Brain microvascular endothelial cell (primary cell): ENCODE results near the gene HOXD11.

ENCODE experiments used
- DNase-seq: peaks from one replicate; pipeline ENCODE4 v3.0.0-alpha.2; 2020
- H3K27ac ChIP-seq: fragments of 250-450 bp; sonication (Bioruptor Pico); 2 replicates; pipeline ENCODE4 v1.5.1; 2020; ENCODE audit warnings: mild to moderate bottlenecking, moderate library complexity
- H3K27me3 ChIP-seq: fragments of 250-450 bp; sonication (Bioruptor Pico); replicated peaks from 2 replicates; pipeline ENCODE4 v1.5.1; 2020; ENCODE audit warnings: mild to moderate bottlenecking
- H3K36me3 ChIP-seq: fragments of 250-450 bp; sonication (Bioruptor Pico); replicated peaks from 2 replicates; pipeline ENCODE4 v1.5.1; 2020; ENCODE audit warnings: mild to moderate bottlenecking
- H3K4me3 ChIP-seq: 2 replicates; pipeline ENCODE4 v1.5.1; 2011; ENCODE audit warnings: low read depth, mild to moderate bottlenecking, control low read depth, low read length, moderate library complexity
- in situ Hi-C: cut with HindIII; loops from 2 replicates; pipeline ENCODE4 v1.10.0; 2017; ENCODE audit warnings: low sequenced_read_pairs, low pct_ligation_motif_present
- TF ChIP-seq, protein P1 (sequence below): IDR thresholded peaks from 2 replicates; pipeline ENCODE4 v1.5.1; 2011; ENCODE audit warnings: low read depth, mild to moderate bottlenecking, moderate library complexity, low read length, control low read depth, inconsistent platforms; ENCODE audit errors: missing control alignments

HOXD11 gene

DNA sequence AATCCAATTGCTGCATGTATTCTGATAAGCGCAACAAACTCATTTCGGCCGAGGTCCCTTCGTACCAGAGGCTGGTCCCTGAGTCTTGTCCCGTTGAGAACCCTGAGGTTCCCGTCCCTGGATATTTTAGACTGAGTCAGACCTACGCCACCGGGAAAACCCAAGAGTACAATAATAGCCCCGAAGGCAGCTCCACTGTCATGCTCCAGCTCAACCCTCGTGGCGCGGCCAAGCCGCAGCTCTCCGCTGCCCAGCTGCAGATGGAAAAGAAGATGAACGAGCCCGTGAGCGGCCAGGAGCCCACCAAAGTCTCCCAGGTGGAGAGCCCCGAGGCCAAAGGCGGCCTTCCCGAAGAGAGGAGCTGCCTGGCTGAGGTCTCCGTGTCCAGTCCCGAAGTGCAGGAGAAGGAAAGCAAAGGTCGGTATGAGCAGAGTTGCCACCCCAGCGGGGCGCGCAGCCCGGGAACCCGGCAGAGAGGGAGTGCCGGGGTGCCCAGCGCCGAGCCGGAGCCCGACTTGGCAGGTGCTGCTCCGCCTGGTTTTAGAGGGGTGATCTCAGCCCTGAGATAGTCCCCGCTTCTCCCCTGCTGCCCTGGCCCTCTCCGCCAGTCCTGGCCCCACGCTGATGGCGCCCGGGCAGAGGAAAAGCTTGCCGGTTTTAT lies 10.2 kb downstream of the HOXD11 start:
- TF ChIP-seq, protein P1, sequence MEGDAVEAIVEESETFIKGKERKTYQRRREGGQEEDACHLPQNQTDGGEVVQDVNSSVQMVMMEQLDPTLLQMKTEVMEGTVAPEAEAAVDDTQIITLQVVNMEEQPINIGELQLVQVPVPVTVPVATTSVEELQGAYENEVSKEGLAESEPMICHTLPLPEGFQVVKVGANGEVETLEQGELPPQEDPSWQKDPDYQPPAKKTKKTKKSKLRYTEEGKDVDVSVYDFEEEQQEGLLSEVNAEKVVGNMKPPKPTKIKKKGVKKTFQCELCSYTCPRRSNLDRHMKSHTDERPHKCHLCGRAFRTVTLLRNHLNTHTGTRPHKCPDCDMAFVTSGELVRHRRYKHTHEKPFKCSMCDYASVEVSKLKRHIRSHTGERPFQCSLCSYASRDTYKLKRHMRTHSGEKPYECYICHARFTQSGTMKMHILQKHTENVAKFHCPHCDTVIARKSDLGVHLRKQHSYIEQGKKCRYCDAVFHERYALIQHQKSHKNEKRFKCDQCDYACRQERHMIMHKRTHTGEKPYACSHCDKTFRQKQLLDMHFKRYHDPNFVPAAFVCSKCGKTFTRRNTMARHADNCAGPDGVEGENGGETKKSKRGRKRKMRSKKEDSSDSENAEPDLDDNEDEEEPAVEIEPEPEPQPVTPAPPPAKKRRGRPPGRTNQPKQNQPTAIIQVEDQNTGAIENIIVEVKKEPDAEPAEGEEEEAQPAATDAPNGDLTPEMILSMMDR = no peak
- H3K27me3 ChIP-seq = peaks cover 97% of the 10 kb centered on the region
- no peak overlapping the region for H3K27ac ChIP-seq
- in situ Hi-C loops = no loop called here
- no peaks in the 10 kb centered on the region for H3K36me3 ChIP-seq
- H3K4me3 ChIP-seq = no peak overlapping the region
- DNase-seq = no peak

DNA sequence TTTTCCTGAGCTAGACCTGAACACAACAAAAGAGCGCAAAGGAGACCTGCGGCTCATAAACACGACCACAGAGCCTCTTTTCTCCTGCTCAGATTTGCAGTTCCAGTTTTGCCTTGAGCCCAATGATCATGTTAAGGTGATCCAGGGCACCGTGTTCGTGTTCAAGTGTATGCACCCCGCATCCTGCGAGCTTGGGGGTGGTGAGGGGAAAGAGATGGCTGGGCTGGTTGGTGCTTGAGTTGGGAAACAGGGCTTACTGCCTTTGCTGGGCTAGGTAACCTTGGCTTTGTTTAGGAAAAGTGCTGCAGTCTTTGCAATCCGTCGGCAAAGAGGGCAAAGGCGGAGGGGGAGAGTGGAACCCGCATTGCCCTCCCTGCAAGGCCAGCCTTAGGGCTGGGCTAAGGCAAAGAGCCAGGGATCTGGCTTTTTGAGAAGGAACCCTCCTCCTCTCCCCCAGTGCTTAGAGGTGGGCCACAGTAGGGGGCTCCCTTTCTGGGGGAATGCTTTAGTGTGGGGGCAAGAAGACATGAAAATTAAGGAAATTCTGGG lies 10.8 kb downstream of the HOXD11 start:
- Histone ChIP-seq H3K27ac (no peak overlapping the region), H3K4me3 (no peak overlapping the region), H3K27me3 (peaks cover 97% of the 10 kb centered on the region), H3K36me3 (no peaks in the 10 kb centered on the region)
- no peak for DNase-seq
- in situ Hi-C loops = no loop called here
- TF ChIP-seq, protein P1 = no peak

DNA sequence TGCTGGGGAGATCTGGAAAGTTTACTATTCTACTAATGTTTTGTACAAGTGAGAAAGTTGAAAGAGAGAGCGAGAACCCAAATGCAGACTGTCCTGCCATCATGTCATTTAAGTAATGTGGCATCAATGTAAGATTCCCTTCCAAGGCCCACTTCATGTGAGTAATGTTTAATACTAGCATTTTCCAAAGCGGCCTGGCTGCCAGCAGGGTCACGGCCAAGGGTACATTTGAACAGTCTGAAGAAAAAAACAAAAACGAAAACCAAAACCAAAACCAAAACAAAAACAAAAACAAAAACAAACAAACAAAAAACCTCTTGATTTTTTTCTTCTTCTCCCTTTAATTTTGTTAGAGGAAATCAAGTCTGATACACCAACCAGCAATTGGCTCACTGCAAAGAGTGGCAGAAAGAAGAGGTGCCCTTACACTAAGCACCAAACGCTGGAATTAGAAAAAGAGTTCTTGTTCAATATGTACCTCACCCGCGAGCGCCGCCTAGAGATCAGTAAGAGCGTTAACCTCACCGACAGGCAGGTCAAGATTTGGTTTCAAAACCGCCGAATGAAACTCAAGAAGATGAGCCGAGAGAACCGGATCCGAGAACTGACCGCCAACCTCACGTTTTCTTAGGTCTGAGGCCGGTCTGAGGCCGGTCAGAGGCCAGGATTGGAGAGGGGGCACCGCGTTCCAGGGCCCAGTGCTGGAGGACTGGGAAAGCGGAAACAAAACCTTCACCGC lies 11.7 kb downstream of the HOXD11 start:
- Histone ChIP-seq H3K36me3 (no peaks in the 10 kb centered on the region), H3K27ac (no peak overlapping the region), H3K27me3 (peaks cover 97% of the 10 kb centered on the region), H3K4me3 (no peak overlapping the region)
- TF ChIP-seq, protein P1 = peak; percentile 41
- in situ Hi-C loops = no loop called here
- no peak for DNase-seq

DNA sequence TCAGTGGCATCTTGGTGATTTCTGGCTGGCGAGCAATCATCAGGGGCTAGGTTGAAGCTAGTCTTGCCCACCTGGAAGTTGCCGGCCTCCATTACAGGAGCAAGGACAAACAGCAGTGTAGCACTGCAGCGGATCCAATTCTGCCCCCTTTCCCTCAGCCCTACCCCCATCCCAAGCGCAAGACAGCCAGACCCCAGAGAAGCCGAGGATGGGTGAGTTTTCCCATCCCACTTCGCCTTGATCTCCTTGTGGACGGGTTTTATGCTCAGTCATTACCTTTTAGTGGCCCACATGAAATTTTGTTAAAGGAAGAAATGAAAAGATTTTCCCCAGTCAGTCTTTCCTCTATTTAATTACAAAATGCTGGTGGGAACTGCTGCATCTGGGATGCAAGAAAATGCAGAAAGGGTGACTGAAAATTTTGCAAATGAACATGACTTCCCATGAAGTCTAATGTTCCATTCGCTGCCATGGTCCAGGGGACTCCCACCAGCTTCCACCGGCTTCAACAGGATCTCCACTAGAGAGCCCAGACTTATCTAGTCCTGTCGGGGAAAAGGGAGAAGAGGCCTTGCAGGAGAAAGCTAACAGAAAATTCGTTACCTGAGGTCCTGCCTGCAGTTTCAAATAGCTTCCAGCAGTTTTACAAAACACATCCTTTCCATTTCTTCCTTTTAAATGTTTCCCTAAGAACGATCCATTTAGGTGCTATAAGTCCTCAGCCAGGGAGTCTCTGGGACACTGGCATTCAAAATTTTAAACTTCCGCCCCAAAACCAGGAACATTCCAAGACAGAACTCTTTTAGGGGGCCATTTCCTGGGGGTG lies 13.5 kb downstream of the HOXD11 start:
- H3K27ac ChIP-seq = no peak overlapping the region
- H3K27me3 ChIP-seq = peaks cover 98% of the 10 kb centered on the region
- DNase-seq = no peak
- H3K36me3 ChIP-seq = no peaks in the 10 kb centered on the region
- in situ Hi-C loops = no loop called here
- no peak overlapping the region for H3K4me3 ChIP-seq
- TF ChIP-seq, protein P1 = no peak

DNA sequence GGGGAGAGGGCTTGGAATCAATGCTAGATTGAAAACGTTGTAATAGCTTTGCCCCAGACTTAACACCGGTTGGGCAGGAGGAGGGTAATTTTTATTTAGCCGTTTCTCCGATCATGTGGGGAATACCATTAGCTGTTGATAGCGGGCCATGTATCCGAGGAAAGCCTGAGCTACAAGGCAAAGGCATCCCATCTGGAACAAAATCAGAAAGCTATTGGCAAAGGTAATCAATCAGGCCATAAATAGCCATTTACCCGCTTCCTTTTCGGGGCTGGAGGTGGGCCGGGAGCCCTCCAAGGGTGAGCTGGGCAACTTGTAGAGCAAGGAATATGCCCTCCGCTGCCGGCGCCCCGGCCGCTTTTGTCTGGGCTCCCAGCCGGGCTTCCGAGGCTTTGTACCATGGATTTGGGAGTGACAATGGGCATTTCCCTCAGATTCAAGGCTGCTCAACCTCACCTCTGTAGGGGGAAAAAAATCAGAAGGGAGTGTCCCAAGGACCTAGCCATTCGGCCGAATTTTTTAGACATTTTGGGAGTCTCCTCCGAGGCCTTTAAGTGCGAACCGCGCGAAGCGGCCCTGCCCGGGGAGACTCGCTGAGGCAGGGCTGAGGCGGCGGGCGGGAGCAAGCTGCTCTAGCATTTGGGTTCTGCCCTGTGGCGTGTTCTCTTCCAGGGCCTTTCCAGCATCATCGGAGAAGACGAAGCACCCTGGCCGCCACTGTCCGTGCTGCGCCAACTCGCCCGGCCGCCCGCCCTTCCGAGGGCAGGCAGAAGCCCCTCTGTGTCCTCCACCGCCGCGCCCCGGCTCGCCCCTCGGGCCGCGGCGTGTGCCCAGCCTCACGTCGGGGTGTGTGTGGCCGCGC lies 14.3 kb downstream of the HOXD11 start:
- Histone ChIP-seq H3K4me3 (no peak overlapping the region), H3K27me3 (peaks cover 98% of the 10 kb centered on the region), H3K27ac (no peak overlapping the region), H3K36me3 (no peaks in the 10 kb centered on the region)
- DNase-seq = no peak
- TF ChIP-seq, protein P1 = no peak
- in situ Hi-C loops = no loop called here
